ENCODE data around the gene AGPAT1.

AGPAT1 gene

GRCh38 chr6:32177183-32177787 is 1.4 kb upstream of the AGPAT1 start:
- Mint-ChIP-seq H3K27ac (peak overlapping the region; percentile 98), H3K27me3 (ENCODE audit: low read depth) (no peaks in the 10 kb centered on the region), H3K9me3 (no peaks in the 10 kb centered on the region), H3K4me3 (peak overlapping the region; percentile 97), H3K4me1 (ENCODE audit: low read depth) (peaks cover 45% of the 10 kb centered on the region), H3K36me3 (ENCODE audit: low read depth) (peaks cover 25% of the 10 kb centered on the region)
- DNase-seq (ENCODE audit: low spot score), result peak; percentile 49

GRCh38 chr6:32176476-32177182 is 745 bp upstream of the AGPAT1 start:
- DNase-seq (ENCODE audit: low spot score), result no peak
- H3K27me3 Mint-ChIP-seq (ENCODE audit: low read depth), result no peaks in the 10 kb centered on the region
- peak overlapping the region; percentile 98 for H3K27ac Mint-ChIP-seq
- peaks cover 22% of the 10 kb centered on the region for H3K36me3 Mint-ChIP-seq (ENCODE audit: low read depth)
- peak overlapping the region; percentile 97 for H3K4me3 Mint-ChIP-seq
- no peaks in the 10 kb centered on the region for H3K9me3 Mint-ChIP-seq
- peaks cover 45% of the 10 kb centered on the region for H3K4me1 Mint-ChIP-seq (ENCODE audit: low read depth)

- Mint-ChIP-seq H3K4me3 (peak overlapping the region; percentile 97), H3K4me1 (ENCODE audit: low read depth) (peaks cover 47% of the 10 kb centered on the region), H3K9me3 (no peaks in the 10 kb centered on the region), H3K36me3 (ENCODE audit: low read depth) (peaks cover 18% of the 10 kb centered on the region), H3K27ac (peak overlapping the region; percentile 70), H3K27me3 (ENCODE audit: low read depth) (no peaks in the 10 kb centered on the region)
- DNase-seq (ENCODE audit: low spot score), result no peak
Measured at GRCh38 chr6:32175322-32175710, 568 bp downstream of the AGPAT1 start.

- peaks cover 45% of the 10 kb centered on the region for H3K4me1 Mint-ChIP-seq (ENCODE audit: low read depth)
- H3K27ac Mint-ChIP-seq, result no peak overlapping the region
- H3K27me3 Mint-ChIP-seq (ENCODE audit: low read depth), result no peaks in the 10 kb centered on the region
- H3K4me3 Mint-ChIP-seq, result peak overlapping the region; percentile 97
- peaks cover 21% of the 10 kb centered on the region for H3K36me3 Mint-ChIP-seq (ENCODE audit: low read depth)
- H3K9me3 Mint-ChIP-seq, result no peaks in the 10 kb centered on the region
- DNase-seq (ENCODE audit: low spot score), result no peak
Measured at GRCh38 chr6:32174416-32174815, 1.5 kb downstream of the AGPAT1 start.

GRCh38 chr6:32173051-32173727 is 2.7 kb downstream of the AGPAT1 start:
- DNase-seq (ENCODE audit: low spot score), result no peak
- H3K4me3 Mint-ChIP-seq, result no peak overlapping the region
- peaks cover 36% of the 10 kb centered on the region for H3K4me1 Mint-ChIP-seq (ENCODE audit: low read depth)
- H3K36me3 Mint-ChIP-seq (ENCODE audit: low read depth), result peaks cover 19% of the 10 kb centered on the region
- no peaks in the 10 kb centered on the region for H3K9me3 Mint-ChIP-seq
- no peaks in the 10 kb centered on the region for H3K27me3 Mint-ChIP-seq (ENCODE audit: low read depth)
- H3K27ac Mint-ChIP-seq, result peak overlapping the region; percentile 56

- Mint-ChIP-seq H3K4me1 (ENCODE audit: low read depth) (peaks cover 24% of the 10 kb centered on the region), H3K4me3 (no peak overlapping the region), H3K9me3 (no peaks in the 10 kb centered on the region), H3K27me3 (ENCODE audit: low read depth) (no peaks in the 10 kb centered on the region), H3K36me3 (ENCODE audit: low read depth) (peaks cover 25% of the 10 kb centered on the region), H3K27ac (no peak overlapping the region)
- DNase-seq (ENCODE audit: low spot score), result no peak
Measured at GRCh38 chr6:32171234-32171633, 4.7 kb downstream of the AGPAT1 start.

- no peak for DNase-seq (ENCODE audit: low spot score)
- peaks cover 22% of the 10 kb centered on the region for H3K4me1 Mint-ChIP-seq (ENCODE audit: low read depth)
- H3K27me3 Mint-ChIP-seq (ENCODE audit: low read depth), result no peaks in the 10 kb centered on the region
- H3K36me3 Mint-ChIP-seq (ENCODE audit: low read depth), result peaks cover 25% of the 10 kb centered on the region
- H3K9me3 Mint-ChIP-seq, result no peaks in the 10 kb centered on the region
- H3K4me3 Mint-ChIP-seq, result no peak overlapping the region
- no peak overlapping the region for H3K27ac Mint-ChIP-seq
Measured at GRCh38 chr6:32170294-32170693, 5.6 kb downstream of the AGPAT1 start.

GRCh38 chr6:32168807-32169591 is 6.9 kb downstream of the AGPAT1 start:
- peaks cover 16% of the 10 kb centered on the region for H3K4me1 Mint-ChIP-seq (ENCODE audit: low read depth)
- no peak overlapping the region for H3K4me3 Mint-ChIP-seq
- peaks cover 26% of the 10 kb centered on the region for H3K36me3 Mint-ChIP-seq (ENCODE audit: low read depth)
- no peak overlapping the region for H3K27ac Mint-ChIP-seq
- H3K27me3 Mint-ChIP-seq (ENCODE audit: low read depth), result no peaks in the 10 kb centered on the region
- no peak for DNase-seq (ENCODE audit: low spot score)
- H3K9me3 Mint-ChIP-seq, result no peaks in the 10 kb centered on the region

GRCh38 chr6:32168350-32168749 is 7.5 kb downstream of the AGPAT1 start:
- H3K9me3 Mint-ChIP-seq, result no peaks in the 10 kb centered on the region
- H3K4me3 Mint-ChIP-seq, result no peak overlapping the region
- H3K27me3 Mint-ChIP-seq (ENCODE audit: low read depth), result no peaks in the 10 kb centered on the region
- H3K27ac Mint-ChIP-seq, result no peak overlapping the region
- peaks cover 10% of the 10 kb centered on the region for H3K4me1 Mint-ChIP-seq (ENCODE audit: low read depth)
- DNase-seq (ENCODE audit: low spot score), result no peak
- H3K36me3 Mint-ChIP-seq (ENCODE audit: low read depth), result peaks cover 26% of the 10 kb centered on the region

GRCh38 chr6:32167761-32168262 is 8.1 kb downstream of the AGPAT1 start:
- no peaks in the 10 kb centered on the region for H3K27me3 Mint-ChIP-seq (ENCODE audit: low read depth)
- H3K27ac Mint-ChIP-seq, result no peak overlapping the region
- no peak overlapping the region for H3K4me3 Mint-ChIP-seq
- DNase-seq (ENCODE audit: low spot score), result no peak
- H3K9me3 Mint-ChIP-seq, result no peaks in the 10 kb centered on the region
- peaks cover 5% of the 10 kb centered on the region for H3K4me1 Mint-ChIP-seq (ENCODE audit: low read depth)
- peaks cover 26% of the 10 kb centered on the region for H3K36me3 Mint-ChIP-seq (ENCODE audit: low read depth)

- no peak for DNase-seq (ENCODE audit: low spot score)
- H3K27ac Mint-ChIP-seq, result no peak overlapping the region
- no peaks in the 10 kb centered on the region for H3K27me3 Mint-ChIP-seq (ENCODE audit: low read depth)
- H3K4me3 Mint-ChIP-seq, result no peak overlapping the region
- H3K9me3 Mint-ChIP-seq, result no peaks in the 10 kb centered on the region
- H3K36me3 Mint-ChIP-seq (ENCODE audit: low read depth), result peaks cover 26% of the 10 kb centered on the region
- peaks cover 2% of the 10 kb centered on the region for H3K4me1 Mint-ChIP-seq (ENCODE audit: low read depth)
Measured at GRCh38 chr6:32167154-32167760, 8.6 kb downstream of the AGPAT1 start.

GRCh38 chr6:32166411-32167061 is 9.3 kb downstream of the AGPAT1 start:
- H3K9me3 Mint-ChIP-seq, result no peaks in the 10 kb centered on the region
- H3K4me1 Mint-ChIP-seq (ENCODE audit: low read depth), result peaks cover 2% of the 10 kb centered on the region
- no peak overlapping the region for H3K4me3 Mint-ChIP-seq
- H3K27me3 Mint-ChIP-seq (ENCODE audit: low read depth), result no peaks in the 10 kb centered on the region
- no peak overlapping the region for H3K27ac Mint-ChIP-seq
- DNase-seq (ENCODE audit: low spot score), result no peak
- peaks cover 26% of the 10 kb centered on the region for H3K36me3 Mint-ChIP-seq (ENCODE audit: low read depth)

- Mint-ChIP-seq H3K4me1 (ENCODE audit: low read depth) (no peaks in the 10 kb centered on the region), H3K4me3 (no peak within 1 kb of the TSS), H3K27ac (no peak within 1 kb of the TSS), H3K9me3 (no peaks in the 10 kb centered on the region), H3K27me3 (ENCODE audit: low read depth) (no peaks in the 10 kb centered on the region), H3K36me3 (ENCODE audit: low read depth) (peaks cover 15% of the 10 kb centered on the region)
- no peak for DNase-seq (ENCODE audit: low spot score)
Measured at GRCh38 chr6:32164295-32164694, 11.6 kb downstream of the AGPAT1 start, which contains the start of gene EGFL8. EGFL8 (plus strand) TSS chr6:32164595; CDS start chr6:32166166, 1,571 bp downstream.
